H9 (cell line): ENCODE data around the gene PPCDC. TPM values are rescaled to one million over a fixed set of nuclear protein-coding genes. Genes with fewer than 3 reads are reported as not detected.

Experiments used
- DNase-seq: peaks from one replicate; pipeline ENCODE4 v3.0.0-alpha.2; 2017
- H2AFZ ChIP-seq: one replicate; pipeline ENCODE4 v1.6.1; 2013; ENCODE audit warnings: mild to moderate bottlenecking, low read length, control low read depth, moderate library complexity
- H2AK5ac ChIP-seq: 2 replicates; pipeline ENCODE4 v1.6.1; 2013; ENCODE audit warnings: low read length, control low read depth, mixed read lengths; ENCODE audit not compliant: insufficient read length
- H2BK120ac ChIP-seq: one replicate; pipeline ENCODE4 v1.6.1; 2013; ENCODE audit warnings: low read depth, mild to moderate bottlenecking, low read length, control low read depth, inconsistent platforms; ENCODE audit not compliant: poor library complexity, severe bottlenecking
- H2BK12ac ChIP-seq: 2 replicates; pipeline ENCODE4 v1.6.1; 2013; ENCODE audit warnings: low read length, control low read depth, mixed read lengths, low read depth; ENCODE audit not compliant: insufficient read length
- H2BK15ac ChIP-seq: 2 replicates; pipeline ENCODE4 v1.6.1; 2013; ENCODE audit warnings: low read depth, low read length, control low read depth
- H2BK20ac ChIP-seq: one replicate; pipeline ENCODE4 v1.6.1; 2013; ENCODE audit warnings: low read depth, mild to moderate bottlenecking, low read length, control low read depth, inconsistent platforms; ENCODE audit not compliant: poor library complexity, severe bottlenecking
- H2BK5ac ChIP-seq: 2 replicates; pipeline ENCODE4 v1.6.1; 2013; ENCODE audit warnings: low read length, control low read depth, mixed read lengths; ENCODE audit not compliant: insufficient read length
- H3K14ac ChIP-seq: 2 replicates; pipeline ENCODE4 v1.6.1; 2013; ENCODE audit warnings: low read length, control low read depth; ENCODE audit not compliant: insufficient read depth
- H3K18ac ChIP-seq: 2 replicates; pipeline ENCODE4 v1.6.1; 2013; ENCODE audit warnings: low read depth, mild to moderate bottlenecking, mixed read lengths, low read length, control low read depth; ENCODE audit not compliant: insufficient read length
- H3K23ac ChIP-seq: 2 replicates; pipeline ENCODE4 v1.6.1; 2013; ENCODE audit warnings: low read length, control low read depth, mixed read lengths, low read depth; ENCODE audit not compliant: insufficient read length
- H3K23me2 ChIP-seq: 2 replicates; pipeline ENCODE4 v1.6.1; 2013; ENCODE audit warnings: low read depth, mild to moderate bottlenecking, mixed read lengths, low read length, control low read depth; ENCODE audit not compliant: insufficient read length, poor library complexity, severe bottlenecking
- H3K27ac ChIP-seq: 2 replicates; pipeline ENCODE4 v1.5.1; 2013; ENCODE audit warnings: low read length, control low read depth, mixed read lengths, low read depth; ENCODE audit not compliant: insufficient read length
- H3K27me3 ChIP-seq: 2 replicates; pipeline ENCODE4 v1.6.1; 2013; ENCODE audit warnings: low read length, control low read depth, inconsistent platforms; ENCODE audit not compliant: insufficient read depth
- H3K4ac ChIP-seq: 2 replicates; pipeline ENCODE4 v1.6.1; 2013; ENCODE audit warnings: low read depth, mild to moderate bottlenecking, control low read depth, inconsistent platforms, low read length, moderate library complexity
- H3K4me1 ChIP-seq: 2 replicates; pipeline ENCODE4 v1.6.1; 2013; ENCODE audit warnings: low read length, control low read depth, inconsistent platforms; ENCODE audit not compliant: insufficient read depth
- H3K4me2 ChIP-seq: 2 replicates; pipeline ENCODE4 v1.6.1; 2013; ENCODE audit warnings: low read length, control low read depth, mixed read lengths; ENCODE audit not compliant: insufficient read length, insufficient read depth
- H3K56ac ChIP-seq: 2 replicates; pipeline ENCODE4 v1.6.1; 2013; ENCODE audit warnings: low read depth, mild to moderate bottlenecking, mixed read lengths, low read length, control low read depth; ENCODE audit not compliant: insufficient read length
- H3K79me1 ChIP-seq: 2 replicates; pipeline ENCODE4 v1.6.1; 2013; ENCODE audit warnings: low read depth, mild to moderate bottlenecking, moderate library complexity, low read length, control low read depth, inconsistent platforms; ENCODE audit not compliant: insufficient read depth, poor library complexity, severe bottlenecking
- H3K79me2 ChIP-seq: 2 replicates; pipeline ENCODE4 v1.6.1; 2013; ENCODE audit warnings: low read length, control low read depth, inconsistent platforms; ENCODE audit not compliant: insufficient read depth
- H3K9ac ChIP-seq: 2 replicates; pipeline ENCODE4 v1.6.1; 2013; ENCODE audit warnings: low read length, control low read depth, mixed read lengths; ENCODE audit not compliant: insufficient read length; ENCODE audit errors: extremely low read depth
- H3K9me3 ChIP-seq: one replicate; pipeline ENCODE4 v1.6.1; 2013; ENCODE audit warnings: low read depth, low read length, inconsistent platforms; ENCODE audit not compliant: control insufficient read depth
- H3T11ph ChIP-seq: one replicate; pipeline ENCODE4 v1.6.1; 2013; ENCODE audit warnings: mild to moderate bottlenecking, low read length, control low read depth, inconsistent platforms
- H4K20me1 ChIP-seq: one replicate; pipeline ENCODE4 v1.6.1; 2013; ENCODE audit not compliant: control insufficient read depth, insufficient read length, insufficient read depth
- H4K5ac ChIP-seq: 2 replicates; pipeline ENCODE4 v1.6.1; 2013; ENCODE audit warnings: low read depth, mild to moderate bottlenecking, mixed read lengths, low read length, control low read depth; ENCODE audit not compliant: insufficient read length
- H4K8ac ChIP-seq: replicated peaks from 2 replicates; pipeline ENCODE4 v1.6.1; 2013; ENCODE audit warnings: low read length, control low read depth, mixed read lengths, low read depth; ENCODE audit not compliant: insufficient read length
- H4K91ac ChIP-seq: 2 replicates; pipeline ENCODE4 v1.6.1; 2013; ENCODE audit warnings: low read depth, mild to moderate bottlenecking, moderate library complexity, mixed read lengths, low read length, control low read depth; ENCODE audit not compliant: insufficient read length
- H3K27ac Mint-ChIP-seq, 3 experiments: 2 replicates in 2 of 3; 3 replicates in 1 of 3; pipeline ENCODE4 v1.8.0; 2020 to 2021; ENCODE audit warnings: mixed read lengths in 3 of 3, mild to moderate bottlenecking in 1 of 3, moderate library complexity in 1 of 3
- H3K27me3 Mint-ChIP-seq: 2 replicates; pipeline ENCODE4 v1.8.0; 2021; ENCODE audit warnings: low read depth, mild to moderate bottlenecking, moderate library complexity, mixed read lengths
- H3K36me3 Mint-ChIP-seq, 3 experiments: 2 replicates in 2 of 3; 3 replicates in 1 of 3; pipeline ENCODE4 v1.8.0; 2020 to 2021; ENCODE audit warnings: low read depth in 3 of 3, mixed read lengths in 3 of 3; ENCODE audit not compliant: insufficient read depth in 1 of 3
- H3K4me1 Mint-ChIP-seq, 2 experiments: 2 replicates each; pipeline ENCODE4 v1.8.0; 2020; ENCODE audit warnings: mixed read lengths in 2 of 2
- H3K4me3 Mint-ChIP-seq, 2 experiments: 2 replicates in 1 of 2; 3 replicates in 1 of 2; pipeline ENCODE4 v1.8.0; 2020 to 2021; ENCODE audit warnings: mild to moderate bottlenecking in 2 of 2, mixed read lengths in 2 of 2, moderate library complexity in 1 of 2
- H3K9me3 Mint-ChIP-seq, 2 experiments: 2 replicates in 1 of 2; 3 replicates in 1 of 2; pipeline ENCODE4 v1.8.0; 2020; ENCODE audit warnings: mild to moderate bottlenecking in 2 of 2, mixed read lengths in 2 of 2, moderate library complexity in 1 of 2
- WGBS: extraction: QIAGEN DNeasy Blood & Tissue Kit; methylation state at CpG from one replicate; pipeline ENCODE4 v1.1.7; 2013; ENCODE audit warnings: missing lambda C conversion rate, low lambda C conversion rate, mixed read lengths; ENCODE audit not compliant: insufficient read length; ENCODE audit errors: extremely low coverage; 5-methylcytosine and 5-hydroxymethylcytosine counted together
- total RNA-seq: library from RNA; stranded (reverse); gene quantifications from 2 replicates; pipeline ENCODE4 v1.2.1, GENCODE V29; 2021
- TF ChIP-seq, protein P1 (sequence below): fragments of 200-600 bp; sonication (generic); conservative IDR thresholded peaks from 3 replicates; pipeline ENCODE4 v1.8.0; 2021; ENCODE audit warnings: antibody characterized with exemption, mild to moderate bottlenecking

PPCDC gene
- total RNA-seq, 1 experiment from 2014 or later: 17.6 TPM

- Histone ChIP-seq H3K23ac (no peak overlapping the region), H2BK5ac (no peak overlapping the region), H3T11ph (no peak overlapping the region), H2BK120ac (no peak overlapping the region), H3K4me2 (no peak overlapping the region), H3K27ac (no peak overlapping the region), H4K91ac (no peak overlapping the region), H4K20me1 (no peaks in the 10 kb centered on the region), H2AK5ac (no peak overlapping the region), H3K9me3 (no peaks in the 10 kb centered on the region), H3K18ac (no peak overlapping the region), H2BK20ac (no peak overlapping the region), H3K79me1 (peaks cover 3% of the 10 kb centered on the region), H3K23me2 (no peaks in the 10 kb centered on the region), H3K27me3 (no peaks in the 10 kb centered on the region), H4K5ac (no peak overlapping the region), H2AFZ (no peak overlapping the region), H2BK15ac (no peak overlapping the region), H3K79me2 (no peaks in the 10 kb centered on the region), H4K8ac (no peak overlapping the region), H3K4ac (no peak overlapping the region), H3K4me1 (no peaks in the 10 kb centered on the region), H3K56ac (no peak overlapping the region), H2BK12ac (no peak overlapping the region), H3K9ac (no peak overlapping the region), H3K14ac (no peak overlapping the region)
- Mint-ChIP-seq H3K27ac (no peak overlapping the region), H3K4me1 (peaks cover 22 to 26% of the 10 kb centered on the region in 2 experiments), H3K9me3 (no peaks in the 10 kb centered on the region), H3K27me3 (no peaks in the 10 kb centered on the region; the same call in 1 of the 2 replicates), H3K36me3 (peaks cover 10 to 28% (median 25%) of the 10 kb centered on the region in 3 experiments; a peak in 6 of 7 replicates), H3K4me3 (no peak overlapping the region)
- TF ChIP-seq, protein P1, sequence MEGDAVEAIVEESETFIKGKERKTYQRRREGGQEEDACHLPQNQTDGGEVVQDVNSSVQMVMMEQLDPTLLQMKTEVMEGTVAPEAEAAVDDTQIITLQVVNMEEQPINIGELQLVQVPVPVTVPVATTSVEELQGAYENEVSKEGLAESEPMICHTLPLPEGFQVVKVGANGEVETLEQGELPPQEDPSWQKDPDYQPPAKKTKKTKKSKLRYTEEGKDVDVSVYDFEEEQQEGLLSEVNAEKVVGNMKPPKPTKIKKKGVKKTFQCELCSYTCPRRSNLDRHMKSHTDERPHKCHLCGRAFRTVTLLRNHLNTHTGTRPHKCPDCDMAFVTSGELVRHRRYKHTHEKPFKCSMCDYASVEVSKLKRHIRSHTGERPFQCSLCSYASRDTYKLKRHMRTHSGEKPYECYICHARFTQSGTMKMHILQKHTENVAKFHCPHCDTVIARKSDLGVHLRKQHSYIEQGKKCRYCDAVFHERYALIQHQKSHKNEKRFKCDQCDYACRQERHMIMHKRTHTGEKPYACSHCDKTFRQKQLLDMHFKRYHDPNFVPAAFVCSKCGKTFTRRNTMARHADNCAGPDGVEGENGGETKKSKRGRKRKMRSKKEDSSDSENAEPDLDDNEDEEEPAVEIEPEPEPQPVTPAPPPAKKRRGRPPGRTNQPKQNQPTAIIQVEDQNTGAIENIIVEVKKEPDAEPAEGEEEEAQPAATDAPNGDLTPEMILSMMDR: no peak
- no peak for DNase-seq
- no CpG with 5 or more reads among the region's 6 CpGs for whole genome bisulfite sequencing
Measured at GRCh38 chr15:75037685-75038084, 14.3 kb downstream of the PPCDC start.
